Esophagus mucosa (tissue), 1 donor: ENCODE measurements around the gene GAS2L2. TPM values are rescaled to one million over a fixed set of nuclear protein-coding genes. Genes with fewer than 3 reads are reported as not detected.
"Not testable (repeated sequence)": the region's sequence is repeated elsewhere in the genome, so short reads cannot be mapped to it uniquely, and the experiment has no call there.

Source experiments
- ATAC-seq: fragments of 200-7000 bp; cut with Tn5 transposase; one replicate; pipeline ENCODE4 v1.9.1; 2020
- total RNA-seq: library from RNA; stranded (reverse); gene quantifications from one replicate; pipeline ENCODE4 v1.2.4, GENCODE V29; 2023
- donor health status: DM: yes; HTN: yes; CAD: no.

The GAS2L2 gene
- total RNA-seq, 1 donor from 2014 or later = not detected

DNA sequence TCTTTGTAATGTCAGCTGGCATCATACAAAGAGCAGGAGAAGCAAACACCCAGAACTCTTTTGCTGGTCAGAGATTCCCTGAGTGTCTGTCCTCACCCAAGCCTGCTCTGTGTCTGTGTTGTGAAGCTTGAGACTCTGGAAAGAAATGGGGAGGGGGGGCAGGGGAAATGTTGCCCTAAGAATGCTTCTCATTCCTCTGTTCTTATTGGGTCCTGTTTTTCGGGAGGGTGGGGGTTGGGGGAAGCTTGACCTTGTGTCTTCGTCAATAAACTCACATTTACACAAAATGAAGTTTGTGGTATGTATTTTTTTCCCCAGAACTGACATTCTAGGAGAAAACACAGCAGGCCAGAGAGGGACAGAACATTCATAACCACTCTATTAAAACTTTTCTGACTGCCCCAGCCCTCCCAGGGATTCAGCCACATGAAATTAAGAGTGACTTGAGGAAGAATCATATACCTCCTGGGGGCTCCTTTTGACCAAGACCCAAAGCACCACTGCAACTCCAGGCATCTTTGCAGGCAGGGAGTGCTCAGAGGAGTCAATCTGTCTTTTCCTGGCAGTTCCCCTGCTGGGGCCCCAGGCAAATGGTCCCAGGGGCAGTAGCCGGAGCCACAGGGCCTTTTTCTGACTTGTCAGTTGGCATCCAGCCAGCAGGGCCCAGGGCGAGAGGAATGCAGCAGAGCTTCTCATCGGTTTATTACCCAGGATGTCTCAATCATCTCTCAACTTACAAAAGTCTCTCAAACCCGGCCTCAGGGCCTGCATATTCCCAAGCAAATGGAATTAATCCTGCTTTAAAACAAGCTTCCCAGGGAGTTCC lies 26.7 kb downstream of the GAS2L2 start:
- no peak for ATAC-seq

DNA sequence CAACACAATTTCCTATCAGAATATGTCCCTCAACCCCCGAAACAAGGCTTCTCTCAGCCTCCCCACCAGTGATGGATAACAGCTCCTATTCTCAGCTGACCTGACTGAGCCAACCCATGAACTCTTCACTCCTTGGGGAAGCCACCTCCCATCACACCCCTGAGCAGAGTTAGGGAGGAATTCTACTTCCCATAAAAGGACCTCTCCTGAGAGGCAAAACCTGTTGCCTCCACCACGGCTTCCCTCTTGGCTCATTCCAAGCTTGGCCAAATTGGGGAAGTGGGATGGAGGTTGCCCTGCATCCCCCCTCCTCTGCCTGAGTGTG lies 27.3 kb downstream of the GAS2L2 start:
- no peak for ATAC-seq

DNA sequence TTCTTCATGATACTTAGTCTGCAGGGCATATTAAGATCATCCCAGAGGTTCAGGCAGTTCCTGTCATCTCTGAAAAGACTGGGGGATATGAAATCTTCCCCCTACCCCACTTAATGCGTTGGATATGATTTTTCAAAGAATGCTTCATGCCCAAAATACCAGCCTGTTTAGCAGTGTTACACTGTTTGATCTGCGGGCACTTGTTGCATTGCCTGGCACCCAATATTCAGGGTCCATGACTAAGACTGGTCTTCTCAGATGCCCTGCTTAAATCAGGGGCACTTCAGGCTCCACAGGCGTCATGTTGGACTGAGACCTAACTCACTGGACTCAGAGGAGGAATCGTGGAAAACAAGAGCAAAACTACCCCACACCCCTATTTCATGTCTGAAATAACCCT lies 28.0 kb downstream of the GAS2L2 start:
- no peak for ATAC-seq

DNA sequence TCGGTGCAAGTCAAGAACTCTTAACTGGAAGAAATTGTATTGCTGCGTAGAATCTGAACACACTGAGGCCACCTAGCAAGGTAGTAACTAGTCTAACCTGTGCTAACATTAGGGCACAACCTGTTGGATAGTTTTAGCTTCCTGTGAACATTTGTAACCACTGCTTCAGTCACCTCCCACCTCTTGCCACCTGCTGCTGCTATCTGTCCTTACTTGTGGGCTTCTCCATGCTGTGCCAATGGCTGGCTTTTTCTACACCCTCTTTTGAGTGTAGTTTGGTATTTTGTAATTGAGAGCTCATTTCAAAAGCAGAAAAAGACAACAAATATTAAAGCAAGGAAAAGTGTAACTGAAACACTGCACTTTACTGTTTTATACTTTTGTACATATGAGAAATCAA lies 29.3 kb downstream of the GAS2L2 start:
- ATAC-seq = no peak

DNA sequence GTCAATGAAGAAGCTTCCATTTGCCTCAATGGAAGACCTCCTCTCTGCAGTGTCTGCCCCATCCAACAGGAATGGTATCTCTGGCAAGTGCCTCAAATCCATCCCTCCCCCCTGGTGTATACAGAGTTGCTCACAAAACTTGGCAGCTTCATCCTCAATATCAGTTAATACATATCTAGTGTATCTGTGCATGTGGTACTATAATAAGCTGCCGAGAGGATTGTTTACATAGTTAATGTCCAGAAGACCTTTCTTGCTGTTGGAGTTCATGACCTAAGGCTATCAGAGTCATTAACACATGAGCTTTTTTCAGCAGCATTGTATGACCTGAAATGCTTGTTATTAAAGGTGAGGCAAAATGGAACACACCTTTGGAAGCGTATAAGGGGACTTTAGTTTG lies 35.6 kb downstream of the GAS2L2 start:
- no peak for ATAC-seq

DNA sequence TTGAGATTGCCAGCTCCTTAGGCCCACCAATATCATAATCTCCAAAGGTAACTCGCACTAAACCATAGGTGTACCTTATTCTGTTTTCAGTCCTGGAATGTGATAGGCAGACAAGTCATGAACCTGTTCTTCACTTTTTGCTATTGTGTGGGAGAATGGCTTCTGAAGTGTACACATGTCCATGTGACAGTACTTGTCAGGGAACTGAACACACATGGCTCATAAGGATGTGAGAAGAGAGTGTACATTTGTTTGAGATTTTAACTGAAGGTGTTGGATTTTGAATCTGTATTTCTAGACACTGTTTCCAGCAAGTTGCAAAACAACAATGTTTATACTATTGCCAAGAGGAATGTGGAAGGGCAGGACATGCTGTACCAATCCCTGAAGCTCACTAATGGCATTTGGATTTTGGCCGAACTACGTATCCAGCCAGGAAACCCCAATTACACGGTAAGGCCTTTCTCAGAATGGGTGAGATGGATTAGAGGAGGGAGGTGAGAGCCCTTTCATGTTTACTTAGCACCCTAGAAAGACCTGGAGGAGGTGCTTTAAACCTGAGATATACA lies 36.1 kb downstream of the GAS2L2 start:
- no peak for ATAC-seq

DNA sequence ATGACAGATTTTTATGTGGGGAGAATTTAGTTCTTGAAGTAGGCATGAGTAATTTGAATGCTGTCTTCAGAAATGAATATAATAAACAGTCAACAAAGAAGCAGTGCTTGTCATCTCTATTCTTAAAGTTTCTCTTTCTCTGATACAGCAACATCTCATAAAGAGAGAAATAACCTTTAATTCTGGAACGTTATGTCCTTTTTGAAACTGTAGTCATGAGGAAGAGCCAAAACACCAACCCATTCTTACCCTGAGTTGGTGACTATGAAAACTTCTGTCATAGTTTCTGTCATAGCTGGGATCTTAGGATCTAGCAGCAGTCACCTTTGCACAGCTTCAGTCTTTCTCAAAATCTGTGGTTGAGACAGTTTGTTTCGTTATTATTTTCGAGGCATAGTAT lies 36.9 kb downstream of the GAS2L2 start:
- no peak for ATAC-seq

DNA sequence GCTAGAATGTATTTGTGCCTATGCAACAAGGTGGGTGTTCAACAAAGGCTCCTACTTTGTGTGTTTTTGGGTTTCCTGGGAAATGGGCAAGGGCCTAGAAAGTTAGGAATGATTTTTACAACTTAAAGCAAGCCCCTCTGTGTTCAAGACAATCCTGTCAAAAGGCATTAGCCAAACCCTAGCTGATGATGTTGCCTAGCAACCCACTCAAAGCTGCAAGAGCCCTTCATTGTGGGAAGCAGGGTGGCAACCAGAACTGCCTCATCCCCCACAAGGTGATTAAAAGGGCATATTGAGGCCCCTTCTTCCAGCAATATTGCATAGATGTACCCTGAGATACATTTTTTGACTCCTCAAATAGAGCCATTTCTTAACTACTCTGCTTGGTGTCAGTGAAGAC lies 37.6 kb downstream of the GAS2L2 start:
- no peak for ATAC-seq

DNA sequence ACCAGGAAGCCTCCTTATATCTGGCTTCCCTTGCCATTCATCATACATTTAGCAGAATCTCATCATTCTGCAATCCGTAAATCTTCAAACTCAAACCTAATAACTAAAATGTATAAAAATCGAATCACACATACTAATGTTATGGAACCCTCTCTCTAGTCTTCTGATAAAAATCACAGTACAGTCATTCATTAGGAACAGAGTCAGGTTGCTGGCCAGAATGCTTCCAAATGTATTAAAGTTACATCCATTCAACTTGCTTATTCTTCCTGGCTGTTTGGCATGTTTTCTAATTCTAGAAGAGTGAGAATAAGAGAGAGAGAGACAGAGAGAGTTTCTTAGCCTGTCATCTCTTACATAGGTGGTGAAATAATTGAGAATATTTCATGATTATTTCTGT lies 38.1 kb downstream of the GAS2L2 start:
- no peak for ATAC-seq

DNA sequence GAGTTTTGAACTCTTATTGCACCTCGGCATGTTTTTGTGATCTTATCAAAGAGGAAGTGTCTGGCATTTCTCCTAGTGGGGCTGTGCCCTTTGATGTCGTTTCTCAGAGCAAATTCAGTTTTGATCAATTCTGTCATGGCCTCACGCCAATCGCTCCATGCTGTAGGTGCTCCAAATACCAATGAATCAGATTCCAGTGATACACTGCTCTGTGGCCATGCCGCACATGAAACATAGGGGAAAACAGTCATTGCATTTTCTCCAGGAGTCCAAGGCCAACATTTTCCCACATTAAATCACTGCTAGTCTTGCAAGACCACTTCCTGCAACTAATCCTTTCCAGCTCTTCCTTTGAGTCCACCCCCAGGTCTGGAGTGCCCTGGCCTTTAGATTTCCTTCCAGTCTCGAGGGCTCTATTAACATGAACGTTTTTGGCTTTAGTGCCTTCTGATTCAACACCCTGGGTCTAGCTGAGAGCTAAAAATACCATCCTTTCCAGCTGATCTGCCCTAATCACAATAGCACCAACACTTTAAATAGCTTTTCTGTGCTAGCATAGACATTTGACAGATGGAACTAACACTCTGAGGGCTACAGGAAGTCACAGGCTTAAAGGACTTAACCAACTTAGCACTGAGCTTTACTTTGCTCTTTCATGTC lies 39.8 kb downstream of the GAS2L2 start:
- ATAC-seq = no peak

DNA sequence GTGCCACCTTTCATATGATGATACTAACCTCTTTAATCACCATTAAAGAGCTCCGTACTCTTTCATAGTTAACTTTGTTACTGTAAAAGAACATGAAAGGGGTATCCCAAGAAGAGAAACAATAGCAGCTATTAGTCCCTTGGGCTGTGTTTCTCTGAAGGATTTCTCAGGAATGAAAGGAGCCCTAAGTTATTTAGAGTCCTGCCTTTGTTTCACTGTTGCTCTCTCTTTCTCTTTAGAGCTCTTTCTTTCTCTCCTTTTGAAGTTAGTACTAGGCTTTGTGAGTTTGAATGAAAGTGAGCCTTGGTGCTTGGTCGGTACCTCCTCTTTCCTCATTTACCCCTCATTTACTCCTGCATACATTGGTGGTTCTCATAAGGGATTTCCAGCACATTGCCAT lies 42.1 kb downstream of the GAS2L2 start:
- ATAC-seq = no peak

DNA sequence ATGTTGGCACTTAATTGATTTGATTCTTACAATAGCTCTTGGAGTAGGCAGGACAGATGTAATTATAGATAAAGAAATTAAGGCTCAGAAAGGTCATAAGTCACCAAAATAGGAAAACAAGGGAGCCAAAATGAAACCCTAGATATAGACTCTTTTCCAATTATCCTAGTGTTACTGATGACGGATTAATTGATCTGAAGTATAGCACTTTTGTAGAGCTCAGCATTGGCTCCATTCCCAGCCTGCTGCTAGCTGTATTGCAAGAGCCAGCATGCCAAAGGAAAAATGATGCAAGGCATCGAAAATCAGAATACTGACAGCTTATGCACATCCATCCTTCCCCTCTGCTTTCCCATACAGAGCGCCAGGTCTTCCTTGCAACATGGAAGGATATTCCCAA lies 43.2 kb downstream of the GAS2L2 start:
- no peak for ATAC-seq

DNA sequence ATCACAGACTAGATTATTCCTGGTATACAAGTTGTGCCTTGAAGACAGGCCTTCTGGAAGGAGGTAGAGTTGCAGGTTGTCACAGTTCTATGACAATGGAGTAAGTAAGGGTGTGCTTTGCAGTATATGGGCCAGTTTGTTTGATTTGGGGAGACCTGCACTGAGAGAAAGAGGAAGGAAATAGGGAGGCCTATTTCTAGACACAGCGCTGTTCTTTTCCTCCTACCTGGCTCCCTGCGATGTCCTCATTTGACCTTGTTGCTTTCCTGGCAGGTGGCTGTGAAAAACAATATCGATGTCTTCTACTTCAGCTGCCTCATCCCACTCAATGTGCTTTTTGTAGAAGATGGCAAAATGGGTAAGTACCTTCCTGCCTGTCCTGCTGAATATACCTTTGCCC lies 44.1 kb downstream of the GAS2L2 start:
- no peak for ATAC-seq

DNA sequence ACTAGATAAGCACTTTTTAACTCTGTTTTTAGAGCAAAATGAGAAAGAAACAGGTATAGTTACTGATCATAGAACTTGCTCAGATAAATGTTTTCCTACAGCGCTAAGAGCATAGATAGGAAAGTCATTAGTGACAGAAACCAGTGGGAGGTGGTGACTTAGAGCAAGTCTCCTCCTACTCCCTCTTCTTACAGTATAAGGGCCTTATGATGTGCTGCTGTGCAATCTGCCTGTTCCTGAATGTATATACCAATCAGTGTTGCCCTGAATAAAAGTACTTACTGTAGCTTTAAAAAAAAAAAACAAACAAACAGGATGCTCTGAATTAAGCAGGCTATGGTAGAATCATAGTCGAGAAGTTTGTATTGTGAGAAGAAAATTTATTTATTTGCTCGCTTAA lies 44.9 kb downstream of the GAS2L2 start:
- no peak for ATAC-seq

DNA sequence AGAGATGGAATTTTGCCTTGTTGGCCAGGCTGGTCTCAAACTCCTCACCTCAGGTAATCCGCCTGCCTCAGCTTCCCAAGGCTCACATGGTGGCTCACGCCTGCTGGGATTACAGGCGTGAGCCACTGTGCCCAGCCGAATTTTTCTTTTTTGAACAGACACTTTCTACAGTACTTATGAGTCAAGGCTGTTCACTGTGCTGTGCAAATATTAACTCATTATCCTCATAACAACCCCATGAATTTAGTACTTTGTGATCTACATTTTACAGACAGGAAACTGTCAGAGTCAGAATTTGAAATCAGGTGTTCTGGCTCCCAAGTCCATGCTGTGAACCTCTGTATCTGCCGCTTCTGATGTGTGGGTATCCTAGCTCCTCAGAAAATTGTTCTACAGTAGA lies 47.3 kb downstream of the GAS2L2 start:
- ATAC-seq = no peak

DNA sequence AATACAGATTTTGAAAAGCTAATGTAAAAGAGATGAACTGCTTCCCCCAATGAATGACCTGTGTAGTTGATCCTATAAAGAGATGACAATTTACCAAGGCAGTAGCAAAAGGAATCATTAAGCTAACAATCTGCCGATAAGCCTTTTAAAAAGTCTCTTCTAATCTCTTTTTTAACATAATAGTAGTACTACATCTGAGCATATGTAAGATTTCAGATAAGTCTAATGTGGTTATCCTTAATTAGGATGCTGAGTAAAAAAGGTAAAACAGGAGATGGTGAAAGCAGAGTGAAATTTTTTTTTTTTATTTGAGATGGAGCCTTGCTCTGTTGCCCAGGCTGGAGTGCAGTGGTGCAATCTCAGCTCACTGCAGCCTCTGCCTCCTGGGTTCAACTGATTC lies 47.8 kb downstream of the GAS2L2 start:
- no peak for ATAC-seq

DNA sequence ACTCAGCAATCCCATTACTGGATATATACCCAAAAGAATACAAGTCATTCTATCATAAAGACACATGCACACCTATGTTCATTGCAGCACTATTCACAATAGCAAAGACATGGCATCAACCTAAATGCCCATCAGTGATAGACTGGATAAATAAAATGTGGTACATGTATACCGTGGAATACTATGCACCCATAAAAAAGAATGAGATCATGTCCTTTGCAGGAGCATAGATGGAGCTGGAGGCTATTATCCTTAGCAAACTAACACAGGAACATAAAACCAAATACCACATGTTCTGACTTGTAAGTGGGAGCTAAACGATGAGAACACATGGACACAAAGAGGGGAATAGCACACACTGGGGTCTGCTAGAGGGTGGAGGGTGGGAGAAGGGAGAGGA lies 49.7 kb downstream of the GAS2L2 start:
- not testable (repeated sequence) for ATAC-seq

DNA sequence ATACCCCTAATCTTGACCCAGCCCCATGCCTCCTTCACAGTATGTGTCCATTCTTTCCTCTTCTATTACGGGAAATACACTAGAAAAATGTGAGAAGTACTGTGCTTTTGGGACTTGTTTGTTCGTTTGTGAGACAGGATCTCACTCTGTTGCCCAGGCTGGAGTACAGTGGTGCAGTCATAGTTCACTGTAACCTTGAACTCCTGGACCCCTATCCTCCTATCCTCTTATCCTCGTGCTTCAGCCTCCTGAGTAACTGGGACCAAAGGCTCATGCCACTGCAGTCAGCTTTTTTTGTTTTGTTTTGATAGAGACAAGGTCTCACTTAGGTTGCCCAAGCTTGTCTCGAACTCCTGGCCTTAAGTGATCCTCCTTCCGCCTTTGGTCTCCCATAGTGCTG lies 51.5 kb downstream of the GAS2L2 start:
- no peak for ATAC-seq

DNA sequence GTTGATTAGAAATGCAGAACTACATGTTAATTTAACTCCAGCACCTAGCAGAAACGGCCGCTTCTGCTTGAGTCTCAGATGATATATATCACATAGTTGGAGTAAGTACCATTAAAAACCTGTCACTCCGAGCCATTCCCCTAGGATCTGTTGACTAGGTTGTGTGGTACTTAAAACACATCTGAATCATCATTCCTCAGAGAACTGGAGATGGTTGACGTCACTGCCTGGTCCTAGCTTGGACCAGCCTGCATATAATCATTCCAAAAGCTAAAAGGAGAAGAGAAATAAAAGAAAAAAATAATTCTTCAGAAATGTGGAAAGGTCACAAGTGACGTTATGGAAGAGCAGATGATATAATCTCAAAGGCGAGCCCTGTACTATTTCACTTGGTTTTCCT lies 52.9 kb downstream of the GAS2L2 start:
- no peak for ATAC-seq

DNA sequence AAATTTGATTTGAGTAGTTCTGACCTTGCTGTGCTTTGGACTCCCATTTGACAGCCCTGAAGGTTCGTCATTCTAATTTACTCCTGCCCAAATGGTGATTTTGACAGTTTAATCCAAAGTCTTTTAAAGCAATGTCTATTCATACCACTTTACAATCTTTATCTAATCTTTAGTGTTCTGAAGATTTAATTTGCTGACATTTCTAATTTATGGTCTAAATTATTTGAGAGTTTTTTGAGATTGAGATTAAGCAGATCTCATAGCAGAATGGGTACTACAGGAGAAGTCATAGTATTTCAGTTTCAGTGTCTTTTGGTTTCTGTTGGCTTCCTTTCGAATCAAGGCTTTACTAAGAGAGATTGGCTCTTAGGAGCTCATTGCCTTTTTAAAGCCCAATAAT lies 54.2 kb downstream of the GAS2L2 start:
- ATAC-seq = no peak

DNA sequence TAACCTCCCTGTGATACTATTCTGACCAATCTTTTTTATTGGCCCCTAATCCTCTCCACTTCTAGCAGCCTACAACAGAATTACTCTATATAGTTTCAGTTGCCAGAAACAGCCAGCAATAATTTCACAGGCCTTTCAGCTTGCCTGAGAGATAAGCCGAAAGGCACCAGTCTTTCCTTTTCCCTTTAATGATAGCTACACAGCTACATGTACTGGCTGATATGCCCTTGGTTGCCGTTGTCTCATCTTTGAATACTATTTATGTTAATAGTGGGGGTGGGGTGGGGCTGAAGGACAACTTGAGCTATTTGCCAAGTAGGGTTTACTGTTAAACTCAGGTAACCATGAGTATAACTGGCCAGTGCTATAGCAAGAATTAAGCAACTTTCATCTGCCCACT lies 57.4 kb downstream of the GAS2L2 start:
- ATAC-seq = no peak

DNA sequence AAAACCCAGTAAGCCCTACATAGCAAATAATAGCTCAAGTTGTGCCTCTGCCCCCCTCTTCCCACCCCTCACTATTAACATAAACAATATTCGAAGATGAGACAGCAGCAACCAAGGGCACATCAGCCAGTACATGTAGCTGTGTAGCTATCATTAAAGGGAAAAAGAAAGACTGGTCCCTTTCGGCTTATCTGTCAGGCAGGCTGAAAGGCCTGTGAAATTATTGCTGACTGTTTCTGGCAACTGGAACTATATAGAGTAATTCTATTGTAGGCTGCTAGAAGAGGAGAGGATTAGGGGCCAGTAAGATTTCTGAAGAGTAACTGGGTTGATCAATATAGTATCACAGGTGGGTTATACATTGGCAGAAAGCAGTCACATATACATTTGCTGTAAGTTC lies 58.1 kb downstream of the GAS2L2 start:
- ATAC-seq = no peak
